HepG2 (cell line): ENCODE measurements around the gene GSTM1. TPM values are rescaled to one million over a fixed set of nuclear protein-coding genes. Genes with fewer than 3 reads are reported as not detected.
A peak's percentile ranks its signal among the peaks of the same experiment; 100 is the strongest.

Experiments
- ATAC-seq: fragments of 200-7000 bp; cut with Tn5 transposase; 3 replicates; pipeline ENCODE4 v1.9.1; 2020; ENCODE audit warnings: mild to moderate bottlenecking, moderate library complexity
- BruUV-seq: library from RNA; stranded (reverse); fragments of 400-500 nt; replicated peaks from 2 replicates; lab custom pipeline; 2021; lab: Mats Ljungman, UMichigan
- CTCF ChIA-PET: fragments of 300-600 bp; formaldehyde crosslinking; extraction: SDS; loops from one replicate; lab custom pipeline; 2021; ENCODE audit warnings: low total read pairs, inconsistent platforms, low intra/inter-chr PET ratio; lab: Yijun Ruan, JAX
- POLR2A ChIA-PET: fragments of 350-600 bp; sonication (Branson Sonifier 250); formaldehyde crosslinking; loops from one replicate; lab custom pipeline; 2020; ENCODE audit warnings: antibody characterized with exemption, inconsistent platforms; lab: Yijun Ruan, JAX
- DNase-seq: peaks from one replicate; pipeline ENCODE4 v3.0.0-alpha.2; 2015; ENCODE audit warnings: low spot score
- FAIRE-seq: peaks from 3 replicates; lab custom pipeline; 2011; peaks lifted over from hg19 to GRCh38; lab: Jason Lieb, UNC
- H2AFZ ChIP-seq: one replicate; pipeline ENCODE4 v1.6.1; 2011; ENCODE audit warnings: low read length, inconsistent platforms
- H3K27ac ChIP-seq: fragments of 300-600 bp; 3 replicates; pipeline ENCODE4 v1.8.0; 2011; ENCODE audit warnings: mixed run types, mild to moderate bottlenecking, mixed read lengths, low read length, inconsistent platforms; ENCODE audit not compliant: insufficient read depth; ENCODE audit errors: extremely low read length
- H3K27me3 ChIP-seq, 2 experiments: fragments of 200-600 bp in 1 of 2; 2 replicates in 1 of 2; 3 replicates in 1 of 2; pipeline versions ENCODE4 v1.6.0 to v1.8.0; 2011; ENCODE audit warnings: low read length in 2 of 2, mild to moderate bottlenecking in 2 of 2, moderate library complexity in 2 of 2, inconsistent platforms in 1 of 2; ENCODE audit not compliant: insufficient read depth in 2 of 2, control insufficient read depth in 1 of 2
- H3K36me3 ChIP-seq, 2 experiments: fragments of 200-600 bp in 1 of 2; replicated peaks in 1 of 2; 2 replicates in 1 of 2; 3 replicates in 1 of 2; pipeline versions ENCODE4 v1.5.1 to v1.8.0; 2011; ENCODE audit warnings: low read length in 2 of 2, inconsistent platforms in 1 of 2; ENCODE audit not compliant: insufficient read depth in 2 of 2, control insufficient read depth in 1 of 2
- H3K4me1 ChIP-seq: 2 replicates; pipeline ENCODE4 v1.5.1; 2012; ENCODE audit warnings: low read length, inconsistent platforms; ENCODE audit not compliant: insufficient read depth
- H3K4me2 ChIP-seq: 2 replicates; pipeline ENCODE4 v1.6.0; 2011; ENCODE audit warnings: low read depth, low read length, inconsistent platforms
- H3K4me3 ChIP-seq, 3 experiments: fragments of 200-600 bp in 1 of 3; sonication (generic), shearing (Covaris generic) in 1 of 3; replicated peaks in 1 of 3; 2 replicates each; pipeline ENCODE4 v1.5.1; 2011 to 2016; ENCODE audit warnings: low read length in 3 of 3, inconsistent platforms in 2 of 3, low read depth in 2 of 3, mild to moderate bottlenecking in 2 of 3, control low read depth in 1 of 3, mixed read lengths in 1 of 3; ENCODE audit not compliant: insufficient read depth in 1 of 3
- H3K79me2 ChIP-seq: one replicate; pipeline ENCODE4 v1.6.1; 2011; ENCODE audit warnings: low read length, inconsistent platforms; ENCODE audit not compliant: insufficient read depth
- H3K9ac ChIP-seq: 2 replicates; pipeline ENCODE4 v1.6.0; 2011; ENCODE audit warnings: mild to moderate bottlenecking, low read depth, low read length, inconsistent platforms; ENCODE audit not compliant: insufficient read depth
- H3K9me3 ChIP-seq: 2 replicates; pipeline ENCODE4 v1.5.1; 2012; ENCODE audit warnings: mild to moderate bottlenecking, low read length
- H4K20me1 ChIP-seq: 2 replicates; pipeline ENCODE4 v1.6.0; 2011; ENCODE audit warnings: inconsistent platforms, mild to moderate bottlenecking, low read length, moderate library complexity; ENCODE audit not compliant: insufficient read depth
- CEBPG ChIP-seq: IDR thresholded peaks from 2 replicates; pipeline ENCODE4 v1.6.1; 2016
- MAFF ChIP-seq: IDR thresholded peaks from 2 replicates; pipeline ENCODE4 v1.6.1; 2011; ENCODE audit warnings: low read depth, low read length, improper control_type of control experiment
- MAFK ChIP-seq, 2 experiments: IDR thresholded peaks in 1 of 2; conservative IDR thresholded peaks in 1 of 2; 2 replicates each; pipeline ENCODE4 v1.6.1; 2011; ENCODE audit warnings: improper control_type of control experiment in 2 of 2, low read length in 2 of 2
- NBN ChIP-seq: fragments of 450-650 bp; conservative IDR thresholded peaks from 2 replicates; pipeline ENCODE4 v1.6.1; 2017
- NFE2L2 ChIP-seq: fragments of 150-350 bp; IDR thresholded peaks from 2 replicates; pipeline ENCODE4 v1.6.1; 2014; ENCODE audit warnings: low read length
- NFIC ChIP-seq: IDR thresholded peaks from 2 replicates; pipeline ENCODE4 v1.6.1; 2012; ENCODE audit warnings: mild to moderate bottlenecking, low read length, inconsistent platforms
- RXRB ChIP-seq: IDR thresholded peaks from 2 replicates; pipeline ENCODE4 v1.6.1; 2016; ENCODE audit warnings: borderline replicate concordance, missing genetic modification reagents, missing compliant biosample characterization
- SIX4 ChIP-seq: sonication (generic); formaldehyde crosslinking; IDR thresholded peaks from 2 replicates; pipeline ENCODE4 v1.4.0; 2020; ENCODE audit warnings: missing genetic modification reagents
- ZNF570 ChIP-seq: sonication (generic); formaldehyde crosslinking; IDR thresholded peaks from 2 replicates; pipeline ENCODE4 v1.4.0; 2020; ENCODE audit warnings: mild to moderate bottlenecking, missing genetic modification reagents, borderline replicate concordance
- WGBS: methylation state at CpG from one replicate; pipeline ENCODE4 v1.1.6; 2017; ENCODE audit warnings: low lambda C conversion rate; 5-methylcytosine and 5-hydroxymethylcytosine counted together
- in situ Hi-C: cut with HindIII; loops from 2 replicates; pipeline ENCODE4 v1.10.0; 2017; ENCODE audit warnings: low pct_unique_long_range_greater_than_20kb; ENCODE audit not compliant: extremely low pct_ligation_motif_present
- intact Hi-C: fragments of 100-400 bp; cut with micrococcal nuclease; formaldehyde crosslinking; loops from one replicate; pipeline ENCODE4 v1.10.0; 2022; ENCODE audit not compliant: unreplicated experiment
- polyA plus RNA-seq, 8 experiments: library from polyadenylated mRNA; depleted of rRNA in 3 of 8; stranded (reverse) in 7 of 8; unstranded in 1 of 8; fragments of >200 nt; fragmentation: Illumina TruSeq in 4 of 8; extraction: Trizol in 4 of 8; gene quantifications; 2 replicates each; pipeline versions ENCODE4 v1.2.1 to v1.2.3, GENCODE V29; 2011 to 2016; ENCODE audit warnings: low read depth in 4 of 8, missing spikeins in 1 of 8, mixed read lengths in 1 of 8; ENCODE audit not compliant: insufficient read depth in 1 of 8
- total RNA-seq, 5 experiments: library from RNA; depleted of rRNA; stranded (reverse); fragments of >200 nt; fragmentation: Illumina TruSeq; extraction: Trizol; gene quantifications; 2 replicates each; pipeline ENCODE4 v1.2.3, GENCODE V29; 2016; ENCODE audit warnings: low read depth in 1 of 5

Gene GSTM1
- total and polyA plus RNA-seq, 2 of the 13 experiments (the other 11 are each of a cell fraction or from before 2014, with no cell fraction given), result 0.42 TPM; not detected in 1

- FAIRE-seq, result no peak
- ChIA-PET CTCF (interaction anchor here (1.3 to 2.6 kb wide), 2 partner anchors 54 to 57 kb away, joined by 5 to 15 read pairs; no protein-coding TSS in a partner anchor), POLR2A (no interaction called here)
- Histone ChIP-seq H3K36me3 (no peaks in the 10 kb centered on the region), H3K27me3 (peaks cover 1 to 28% of the 10 kb centered on the region in 2 experiments; a peak in 3 of 5 replicates), H3K4me3 (no peak overlapping the region), H3K27ac (no peak overlapping the region), H3K9ac (no peak overlapping the region), H3K9me3 (no peaks in the 10 kb centered on the region), H3K4me1 (no peaks in the 10 kb centered on the region), H2AFZ (no peak overlapping the region), H3K4me2 (no peak overlapping the region), H3K79me2 (no peaks in the 10 kb centered on the region), H4K20me1 (no peaks in the 10 kb centered on the region)
- 71% methylated on average over 5 of the region's 5 CpGs for WGBS
- BruUV-seq, result no TSS peak
- TF ChIP-seq MAFK (conservative IDR thresholded peaks at IDR 0.05 in 1 of 2, IDR thresholded peaks at IDR 0.05 in 1 of 2; ENCODE audit: low read length in 2 of 2) (peak in 1 of 2 experiments; percentile 28; a peak in 2 of 4 replicates), MAFF (0 out of 2 replicates have a peak, but pooled peaks have one; percentile 28), SIX4 (no peak), ZNF570 (CRISPR knock-in tag) (no peak), RXRB (CRISPR knock-in tag) (no peak), NBN (no peak), NFE2L2 (peak; percentile 87)
- in situ Hi-C loops (loop anchor here (5.0 to 10.0 kb wide), 3 partner anchors 53 to 175 kb away; partner anchors contain the start of genes GNAI3 and GSTM2), intact Hi-C loops (loop anchor here (10.0 kb wide), 1 partner anchor 265 kb away; the partner anchor contains the start of gene AHCYL1)
- no peak for ATAC-seq
- no peak for DNase-seq
Observed at GRCh38 chr1:109719337-109719837, 31.8 kb downstream of the GSTM1 start.

DNA sequence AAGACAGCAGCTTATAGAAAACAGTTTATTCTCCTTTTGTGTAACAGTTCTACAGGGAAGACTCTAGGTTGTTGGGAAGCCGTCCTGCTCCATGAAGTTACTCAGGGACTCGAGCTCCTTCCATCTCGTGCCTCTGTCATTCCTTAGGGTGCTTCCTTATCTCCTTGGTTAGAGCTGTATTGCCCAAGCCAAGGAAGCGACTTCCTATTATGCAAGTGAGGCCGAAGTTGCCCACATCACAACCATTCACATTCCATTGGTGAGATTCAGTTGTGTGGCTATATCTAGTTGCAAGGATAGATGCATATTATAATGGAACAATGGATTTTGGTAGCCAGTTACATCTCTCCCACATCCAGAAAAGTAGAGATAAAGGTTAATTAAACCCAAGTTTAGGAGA is 33.4 kb downstream of the GSTM1 start:
- no peak overlapping the region for H3K4me2 ChIP-seq
- POLR2A ChIA-PET, result no interaction called here
- H3K9me3 ChIP-seq, result no peaks in the 10 kb centered on the region
- ATAC-seq (no peak), DNase-seq (no peak), FAIRE-seq (no peak)
- H3K27ac ChIP-seq, result no peak overlapping the region
- H3K9ac ChIP-seq, result no peak overlapping the region
- H3K4me3 ChIP-seq, result no peak overlapping the region
- intact Hi-C loops (no loop called here), in situ Hi-C loops (no loop called here)
- TF ChIP-seq NFIC, result no peak
- no peak for TF ChIP-seq CEBPG (CRISPR knock-in tag)
- 22% methylated on average over 5 of the region's 5 CpGs for WGBS
- no peak overlapping the region for H2AFZ ChIP-seq
- peaks cover 11% of the 10 kb centered on the region for H3K4me1 ChIP-seq
- H3K79me2 ChIP-seq, result no peaks in the 10 kb centered on the region
- H3K36me3 ChIP-seq, result no peaks in the 10 kb centered on the region
- CTCF ChIA-PET, result no interaction called here
- H3K27me3 ChIP-seq, result peaks cover 0 to 16% of the 10 kb centered on the region in 2 experiments; a peak in 2 of 5 replicates
- no peaks in the 10 kb centered on the region for H4K20me1 ChIP-seq
- no TSS peak for BruUV-seq
